GM12878 (cell line): ENCODE measurements around the gene CCDC191. TPM values are rescaled to one million over a fixed set of nuclear protein-coding genes. Genes with fewer than 3 reads are reported as not detected.

Experiments used
- ATAC-seq: fragments of 200-7000 bp; cut with Tn5 transposase; 3 replicates; pipeline ENCODE4 v1.9.1; 2020; ENCODE audit warnings: mild to moderate bottlenecking, moderate library complexity
- BruUV-seq: library from RNA; stranded (reverse); fragments of 400-500 nt; replicated peaks from 2 replicates; lab custom pipeline; 2021; lab: Mats Ljungman, UMichigan
- CTCF ChIA-PET: fragments of 300-600 bp; sonication (Branson Sonifier 250); formaldehyde crosslinking; extraction: SDS; loops from one replicate; lab custom pipeline; 2021; ENCODE audit warnings: inconsistent platforms; lab: Yijun Ruan, JAX
- POLR2A ChIA-PET: fragments of 350-600 bp; formaldehyde crosslinking; extraction: SDS; loops from one replicate; lab custom pipeline; 2021; ENCODE audit warnings: inconsistent platforms; lab: Charles Lee
- RAD21 ChIA-PET: fragments of 300-600 bp; sonication (Branson Sonifier 250); formaldehyde crosslinking; loops from one replicate; lab custom pipeline; 2023; ENCODE audit warnings: antibody characterized with exemption; ENCODE audit not compliant: unreplicated experiment; lab: Charles Lee
- SMC1A ChIA-PET: fragments of 300-600 bp; sonication (Branson Sonifier 250); formaldehyde crosslinking; loops from one replicate; lab custom pipeline; 2023; ENCODE audit not compliant: unreplicated experiment, uncharacterized antibody; lab: Charles Lee
- DNase-seq: peaks from one replicate; pipeline ENCODE4 v3.0.0-alpha.2; 2011; ENCODE audit warnings: low read depth, low spot score
- FAIRE-seq: peaks from 3 replicates; lab custom pipeline; 2011; peaks lifted over from hg19 to GRCh38; lab: Jason Lieb, UNC
- H2AFZ ChIP-seq: 2 replicates; pipeline ENCODE4 v1.6.0; 2011; ENCODE audit warnings: low read depth, low read length, control low read depth; ENCODE audit not compliant: control insufficient read depth
- H3K27ac ChIP-seq: 2 replicates; pipeline ENCODE4 v1.5.1; 2011; ENCODE audit warnings: control low read depth; ENCODE audit not compliant: control insufficient read depth, insufficient read depth
- H3K27me3 ChIP-seq, 2 experiments: replicated peaks in 1 of 2; 2 replicates each; pipeline versions ENCODE4 v1.6.0 to v1.6.1; 2011; ENCODE audit warnings: low read length in 1 of 2; ENCODE audit not compliant: control insufficient read depth in 2 of 2, insufficient read depth in 2 of 2
- H3K36me3 ChIP-seq, 2 experiments: 2 replicates each; pipeline ENCODE4 v1.5.1; 2011; ENCODE audit warnings: low read length in 1 of 2; ENCODE audit not compliant: control insufficient read depth in 2 of 2, insufficient read depth in 2 of 2
- H3K4me1 ChIP-seq: 2 replicates; pipeline ENCODE4 v1.6.1; 2011; ENCODE audit warnings: mild to moderate bottlenecking, low read length, moderate library complexity, mixed read lengths; ENCODE audit not compliant: control insufficient read depth, insufficient read depth
- H3K4me2 ChIP-seq: 2 replicates; pipeline ENCODE4 v1.6.0; 2011; ENCODE audit warnings: control low read depth; ENCODE audit not compliant: control insufficient read depth, insufficient read depth
- H3K4me3 ChIP-seq: fragments of 200-600 bp; sonication (generic); 2 replicates; pipeline ENCODE4 v1.5.1; 2016
- H3K79me2 ChIP-seq: 2 replicates; pipeline ENCODE4 v1.6.0; 2011; ENCODE audit warnings: low read length; ENCODE audit not compliant: control insufficient read depth, insufficient read depth
- H3K9ac ChIP-seq: 2 replicates; pipeline ENCODE4 v1.8.0; 2011; ENCODE audit warnings: low read length, control low read depth, mixed read lengths; ENCODE audit not compliant: control insufficient read depth, insufficient read depth
- H3K9me3 ChIP-seq: replicated peaks from 3 replicates; pipeline ENCODE4 v1.5.1; 2011; ENCODE audit warnings: mild to moderate bottlenecking, low read length; ENCODE audit not compliant: control insufficient read depth, insufficient read depth
- H4K20me1 ChIP-seq: 2 replicates; pipeline ENCODE4 v1.6.0; 2011; ENCODE audit not compliant: control insufficient read depth, insufficient read depth
- BRCA1 ChIP-seq: IDR thresholded peaks from 2 replicates; pipeline ENCODE4 v1.6.1; 2011; ENCODE audit warnings: low read depth, low read length, improper control_type of control experiment
- EGR1 ChIP-seq, 2 experiments: IDR thresholded peaks; 1 replicate in 1 of 2; 2 replicates in 1 of 2; pipeline ENCODE4 v1.6.1; 2011 to 2012; ENCODE audit warnings: low read depth in 2 of 2, low read length in 2 of 2, borderline replicate concordance in 1 of 2, mild to moderate bottlenecking in 1 of 2, moderate library complexity in 1 of 2
- FOXM1 ChIP-seq: IDR thresholded peaks from 2 replicates; pipeline ENCODE4 v1.6.1; 2012; ENCODE audit warnings: low read depth, mild to moderate bottlenecking, inconsistent platforms, low read length, moderate library complexity
- HDAC6 ChIP-seq: fragments of 200-600 bp; sonication (generic); IDR thresholded peaks from one replicate; pipeline ENCODE4 v1.8.0; 2017; ENCODE audit warnings: antibody characterized with exemption; ENCODE audit not compliant: unreplicated experiment
- NR2C2 ChIP-seq: IDR thresholded peaks from 2 replicates; pipeline ENCODE4 v1.6.1; 2011; ENCODE audit warnings: borderline replicate concordance, low read depth; ENCODE audit not compliant: control insufficient read depth, insufficient read length
- REST ChIP-seq: IDR thresholded peaks from 2 replicates; pipeline ENCODE4 v1.6.1; 2012; ENCODE audit warnings: mild to moderate bottlenecking, low read depth, low read length
- SMAD5 ChIP-seq: IDR thresholded peaks from 2 replicates; pipeline ENCODE4 v1.6.1; 2016; ENCODE audit warnings: antibody characterized with exemption, low read depth
- TARDBP ChIP-seq: IDR thresholded peaks from 2 replicates; pipeline ENCODE4 v1.6.1; 2016; ENCODE audit warnings: borderline replicate concordance
- ZBED1 ChIP-seq: IDR thresholded peaks from 2 replicates; pipeline ENCODE4 v1.6.1; 2016; ENCODE audit warnings: borderline replicate concordance
- WGBS: methylation state at CpG from one replicate; pipeline ENCODE4 v1.1.6; 2016; ENCODE audit warnings: low lambda C conversion rate; ENCODE audit not compliant: insufficient replicate concordance, insufficient coverage; ENCODE audit errors: missing lambda C conversion rate; 5-methylcytosine and 5-hydroxymethylcytosine counted together
- in situ Hi-C: fragments of 300-500 bp; cut with MboI; formaldehyde crosslinking; loops from 9 replicates; pipeline ENCODE4 v1.14.3; 2018; ENCODE audit warnings: mixed read lengths
- intact Hi-C: fragments of 100-400 bp; cut with micrococcal nuclease; formaldehyde crosslinking; loops from one replicate; pipeline ENCODE4 v1.14.2; 2022; ENCODE audit not compliant: unreplicated experiment
- polyA plus RNA-seq, 11 experiments: library from polyadenylated mRNA; depleted of rRNA in 4 of 11; unstranded in 6 of 11; stranded (reverse) in 5 of 11; fragments of >200 nt; fragmentation: Nextera tagmentation in 4 of 11; fragmentation: Illumina TruSeq in 1 of 11; extraction: Ambion mirVana in 4 of 11; extraction: Trizol in 1 of 11; gene quantifications; 1 replicate in 1 of 11; 2 replicates in 10 of 11; pipeline versions ENCODE4 v1.2.1 to v1.2.3, GENCODE V29; 2011 to 2016; ENCODE audit warnings: inconsistent platforms in 2 of 11, missing spikeins in 2 of 11, low read depth in 1 of 11
- total RNA-seq, 4 experiments: library from RNA; depleted of rRNA in 3 of 4; stranded (reverse); fragments of >200 nt in 3 of 4; fragmentation: Illumina TruSeq in 1 of 4; extraction: Trizol in 1 of 4; gene quantifications; 2 replicates each; pipeline versions ENCODE4 v1.2.1 to v1.2.3, GENCODE V29; 2013 to 2021
- TF ChIP-seq, protein P1 (sequence below): IDR thresholded peaks from 2 replicates; pipeline ENCODE4 v1.6.1; 2012; ENCODE audit warnings: low read depth, low read length, improper control_type of control experiment
- TF ChIP-seq, protein P2 (sequence below): IDR thresholded peaks from 2 replicates; pipeline ENCODE4 v1.6.1; 2011; ENCODE audit warnings: low read depth, low read length, improper control_type of control experiment, borderline replicate concordance

The CCDC191 gene
- total and polyA plus RNA-seq, 10 of the 15 experiments (the other 5 are each of a cell fraction or from before 2014, with no cell fraction given), result 1.2 to 2.9 (median 1.7) TPM

DNA sequence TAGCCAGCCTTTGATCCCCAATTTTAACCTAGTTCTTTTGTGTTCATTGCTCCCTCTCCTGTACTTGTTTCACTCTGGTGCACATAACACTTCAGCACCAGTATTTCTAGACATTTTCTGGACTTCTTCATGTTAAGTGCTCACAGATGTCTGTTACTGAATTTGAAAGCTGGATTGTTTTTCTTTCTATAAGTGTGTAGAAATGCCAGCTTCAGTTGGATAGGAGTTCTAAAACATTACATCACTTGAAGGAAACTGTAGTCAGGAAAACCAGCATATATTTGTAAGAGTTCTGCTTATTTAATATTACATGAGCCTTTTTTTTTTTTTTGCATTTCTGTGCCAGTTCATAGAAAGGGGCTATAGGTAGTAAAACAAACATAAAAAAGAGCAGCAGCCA is 21.8 kb upstream of the CCDC191 start:
- no peaks in the 10 kb centered on the region for H3K79me2 ChIP-seq
- no peak overlapping the region for H2AFZ ChIP-seq
- H3K27me3 ChIP-seq, result no peaks in the 10 kb centered on the region
- H3K4me1 ChIP-seq, result no peaks in the 10 kb centered on the region
- H4K20me1 ChIP-seq, result no peaks in the 10 kb centered on the region
- TF ChIP-seq, protein P1, sequence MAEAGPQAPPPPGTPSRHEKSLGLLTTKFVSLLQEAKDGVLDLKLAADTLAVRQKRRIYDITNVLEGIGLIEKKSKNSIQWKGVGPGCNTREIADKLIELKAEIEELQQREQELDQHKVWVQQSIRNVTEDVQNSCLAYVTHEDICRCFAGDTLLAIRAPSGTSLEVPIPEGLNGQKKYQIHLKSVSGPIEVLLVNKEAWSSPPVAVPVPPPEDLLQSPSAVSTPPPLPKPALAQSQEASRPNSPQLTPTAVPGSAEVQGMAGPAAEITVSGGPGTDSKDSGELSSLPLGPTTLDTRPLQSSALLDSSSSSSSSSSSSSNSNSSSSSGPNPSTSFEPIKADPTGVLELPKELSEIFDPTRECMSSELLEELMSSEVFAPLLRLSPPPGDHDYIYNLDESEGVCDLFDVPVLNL, result no peak
- TF ChIP-seq ZBED1, result no peak
- no peak for TF ChIP-seq BRCA1
- no peak for TF ChIP-seq FOXM1
- H3K9me3 ChIP-seq, result no peaks in the 10 kb centered on the region
- no peak overlapping the region for H3K9ac ChIP-seq
- peaks cover 9 to 34% of the 10 kb centered on the region in 2 experiments for H3K36me3 ChIP-seq
- DNase-seq (no peak), FAIRE-seq (no peak), ATAC-seq (no peak)
- intact Hi-C loops (no loop called here), in situ Hi-C loops (no loop called here)
- no peak overlapping the region for H3K27ac ChIP-seq
- ChIA-PET POLR2A (interaction anchor here (0.6 kb wide), 1 partner anchor 259 kb away, joined by 7 read pairs; no protein-coding TSS in a partner anchor), CTCF (interaction anchor here (0.6 kb wide), 1 partner anchor 11 kb away, joined by 3 read pairs; no protein-coding TSS in a partner anchor), SMC1A (interaction anchor here (1.1 kb wide), 1 partner anchor 22 kb away, joined by 3 read pairs; the partner anchor contains the start of gene CCDC191), RAD21 (interaction anchor here (0.6 kb wide), 1 partner anchor 248 kb away, joined by 3 read pairs; no protein-coding TSS in a partner anchor)
- H3K4me2 ChIP-seq, result no peak overlapping the region
- H3K4me3 ChIP-seq, result no peak overlapping the region
- BruUV-seq, result no TSS peak

DNA sequence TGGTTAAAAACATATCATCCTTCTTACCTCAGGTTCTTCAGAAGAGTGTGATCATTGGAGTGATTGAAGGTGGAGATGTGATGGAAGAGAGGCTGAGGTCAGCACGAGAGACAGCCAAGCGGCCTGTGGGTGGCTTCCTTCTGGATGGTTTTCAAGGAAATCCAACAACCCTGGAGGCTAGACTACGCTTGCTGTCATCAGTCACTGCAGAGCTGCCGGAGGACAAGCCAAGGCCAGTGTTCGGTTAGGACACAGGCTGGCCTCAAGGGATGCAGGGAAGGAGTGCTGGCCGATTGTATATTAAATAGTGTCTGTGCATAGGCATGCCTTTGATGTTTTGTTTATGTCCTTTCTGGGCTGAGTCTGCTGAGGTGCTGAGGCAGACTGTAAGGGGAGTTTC is 20.4 kb upstream of the CCDC191 start:
- Histone ChIP-seq H3K4me2 (no peak overlapping the region), H3K27ac (no peak overlapping the region), H3K4me1 (no peaks in the 10 kb centered on the region), H3K9ac (no peak overlapping the region), H3K9me3 (no peaks in the 10 kb centered on the region), H3K79me2 (no peaks in the 10 kb centered on the region), H3K4me3 (no peak overlapping the region), H4K20me1 (no peaks in the 10 kb centered on the region), H2AFZ (no peak overlapping the region), H3K36me3 (peaks cover 11 to 39% of the 10 kb centered on the region in 2 experiments), H3K27me3 (no peaks in the 10 kb centered on the region)
- BruUV-seq, result no TSS peak
- RAD21 ChIA-PET, result no interaction called here
- SMC1A ChIA-PET, result interaction anchor here (0.5 to 1.7 kb wide), 4 partner anchors 10 to 338 kb away, joined by 3 to 4 read pairs (median 3); no protein-coding TSS in a partner anchor
- CTCF ChIA-PET, result no interaction called here
- in situ Hi-C loops (no loop called here), intact Hi-C loops (no loop called here)
- WGBS, result 91% methylated on average over 6 of the region's 6 CpGs
- POLR2A ChIA-PET, result no interaction called here
- ATAC-seq, result no peak
- no peak for FAIRE-seq
- DNase-seq, result no peak
- TF ChIP-seq REST, result no peak
- TF ChIP-seq HDAC6, result no peak
- TF ChIP-seq, protein P2, sequence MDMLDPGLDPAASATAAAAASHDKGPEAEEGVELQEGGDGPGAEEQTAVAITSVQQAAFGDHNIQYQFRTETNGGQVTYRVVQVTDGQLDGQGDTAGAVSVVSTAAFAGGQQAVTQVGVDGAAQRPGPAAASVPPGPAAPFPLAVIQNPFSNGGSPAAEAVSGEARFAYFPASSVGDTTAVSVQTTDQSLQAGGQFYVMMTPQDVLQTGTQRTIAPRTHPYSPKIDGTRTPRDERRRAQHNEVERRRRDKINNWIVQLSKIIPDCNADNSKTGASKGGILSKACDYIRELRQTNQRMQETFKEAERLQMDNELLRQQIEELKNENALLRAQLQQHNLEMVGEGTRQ, result no peak
- TF ChIP-seq NR2C2, result no peak
- no peak for TF ChIP-seq EGR1 (IDR thresholded peaks at IDR 0.05; ENCODE audit: borderline replicate concordance in 1 of 2, low read depth in 2 of 2, low read length in 2 of 2)
- no peak for TF ChIP-seq SMAD5
- no peak for TF ChIP-seq TARDBP
